ENCODE measurements around the gene LMF1. TPM values are rescaled to one million over a fixed set of nuclear protein-coding genes. Genes with fewer than 3 reads are reported as not detected.

The LMF1 gene
- total and polyA plus RNA-seq, 2 of the 8 experiments (the other 6 are each of a cell fraction or from before 2014, with no cell fraction given), result 3.5 to 9.1 TPM

DNA sequence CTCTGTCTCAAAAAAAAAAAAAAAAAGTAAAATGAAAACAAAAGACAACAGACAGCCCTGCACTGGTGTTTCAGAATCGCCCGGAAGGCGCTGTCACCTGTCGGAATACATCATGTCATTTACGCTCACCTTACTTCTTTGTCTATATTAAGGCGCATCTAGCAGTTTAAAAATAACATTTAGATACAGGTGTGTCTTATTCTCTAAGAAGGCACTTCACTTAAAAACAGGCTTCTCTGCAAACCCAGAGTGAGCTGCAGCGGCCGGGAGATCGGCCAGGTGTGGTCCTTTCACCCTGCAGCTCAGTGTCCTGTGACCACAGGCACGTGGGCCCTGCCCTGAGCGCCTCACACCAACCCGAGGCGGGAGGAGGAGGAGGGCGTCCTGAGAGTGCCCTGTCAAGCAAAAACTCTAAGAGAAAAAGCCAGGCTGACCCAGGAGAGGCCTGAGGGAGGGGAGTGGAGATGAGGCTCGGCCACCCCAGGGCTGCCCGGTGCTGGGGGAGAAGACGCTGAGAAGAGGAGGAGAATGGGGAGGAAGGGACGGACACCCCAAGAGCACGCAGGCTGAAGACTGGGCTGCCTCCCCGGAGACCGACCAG is 3.3 kb upstream of the LMF1 start (continued):
- TF ChIP-seq KDM5A (IDR thresholded peaks at IDR 0.05; ENCODE audit: low read length), result no peak
- TF ChIP-seq SP2 (IDR thresholded peaks at IDR 0.05; ENCODE audit: low read length), result no peak
- no peak for TF ChIP-seq CHD1 (IDR thresholded peaks at IDR 0.05; ENCODE audit: low read depth, low read length)
- TF ChIP-seq, protein P1, sequence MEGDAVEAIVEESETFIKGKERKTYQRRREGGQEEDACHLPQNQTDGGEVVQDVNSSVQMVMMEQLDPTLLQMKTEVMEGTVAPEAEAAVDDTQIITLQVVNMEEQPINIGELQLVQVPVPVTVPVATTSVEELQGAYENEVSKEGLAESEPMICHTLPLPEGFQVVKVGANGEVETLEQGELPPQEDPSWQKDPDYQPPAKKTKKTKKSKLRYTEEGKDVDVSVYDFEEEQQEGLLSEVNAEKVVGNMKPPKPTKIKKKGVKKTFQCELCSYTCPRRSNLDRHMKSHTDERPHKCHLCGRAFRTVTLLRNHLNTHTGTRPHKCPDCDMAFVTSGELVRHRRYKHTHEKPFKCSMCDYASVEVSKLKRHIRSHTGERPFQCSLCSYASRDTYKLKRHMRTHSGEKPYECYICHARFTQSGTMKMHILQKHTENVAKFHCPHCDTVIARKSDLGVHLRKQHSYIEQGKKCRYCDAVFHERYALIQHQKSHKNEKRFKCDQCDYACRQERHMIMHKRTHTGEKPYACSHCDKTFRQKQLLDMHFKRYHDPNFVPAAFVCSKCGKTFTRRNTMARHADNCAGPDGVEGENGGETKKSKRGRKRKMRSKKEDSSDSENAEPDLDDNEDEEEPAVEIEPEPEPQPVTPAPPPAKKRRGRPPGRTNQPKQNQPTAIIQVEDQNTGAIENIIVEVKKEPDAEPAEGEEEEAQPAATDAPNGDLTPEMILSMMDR (IDR thresholded peaks at IDR 0.05; ENCODE audit: control extremely low read depth in 1 of 3, insufficient read depth in 1 of 3, low read depth in 1 of 3, low read length in 3 of 3), result no peak
- TF ChIP-seq POLR2AphosphoS5 (IDR thresholded peaks at IDR 0.05; ENCODE audit: low read depth, low read length), result no peak

Measured in H1 (cell line).